C4-2B (cell line): ENCODE data around the gene LRRC4.
A peak's percentile ranks its signal among the peaks of the same experiment; 100 is the strongest.

ENCODE experiments used
- H3K27ac ChIP-seq: fragments of 450-650 bp; 2 replicates; pipeline ENCODE4 v1.5.1; 2017
- ZFX ChIP-seq: fragments of 450-650 bp; IDR thresholded peaks from 2 replicates; pipeline ENCODE4 v1.6.1; 2017
- TF ChIP-seq, protein P1 (sequence below): fragments of 450-650 bp; conservative IDR thresholded peaks from 2 replicates; pipeline ENCODE4 v1.5.1; 2017; ENCODE audit warnings: mild to moderate bottlenecking

The LRRC4 gene

DNA sequence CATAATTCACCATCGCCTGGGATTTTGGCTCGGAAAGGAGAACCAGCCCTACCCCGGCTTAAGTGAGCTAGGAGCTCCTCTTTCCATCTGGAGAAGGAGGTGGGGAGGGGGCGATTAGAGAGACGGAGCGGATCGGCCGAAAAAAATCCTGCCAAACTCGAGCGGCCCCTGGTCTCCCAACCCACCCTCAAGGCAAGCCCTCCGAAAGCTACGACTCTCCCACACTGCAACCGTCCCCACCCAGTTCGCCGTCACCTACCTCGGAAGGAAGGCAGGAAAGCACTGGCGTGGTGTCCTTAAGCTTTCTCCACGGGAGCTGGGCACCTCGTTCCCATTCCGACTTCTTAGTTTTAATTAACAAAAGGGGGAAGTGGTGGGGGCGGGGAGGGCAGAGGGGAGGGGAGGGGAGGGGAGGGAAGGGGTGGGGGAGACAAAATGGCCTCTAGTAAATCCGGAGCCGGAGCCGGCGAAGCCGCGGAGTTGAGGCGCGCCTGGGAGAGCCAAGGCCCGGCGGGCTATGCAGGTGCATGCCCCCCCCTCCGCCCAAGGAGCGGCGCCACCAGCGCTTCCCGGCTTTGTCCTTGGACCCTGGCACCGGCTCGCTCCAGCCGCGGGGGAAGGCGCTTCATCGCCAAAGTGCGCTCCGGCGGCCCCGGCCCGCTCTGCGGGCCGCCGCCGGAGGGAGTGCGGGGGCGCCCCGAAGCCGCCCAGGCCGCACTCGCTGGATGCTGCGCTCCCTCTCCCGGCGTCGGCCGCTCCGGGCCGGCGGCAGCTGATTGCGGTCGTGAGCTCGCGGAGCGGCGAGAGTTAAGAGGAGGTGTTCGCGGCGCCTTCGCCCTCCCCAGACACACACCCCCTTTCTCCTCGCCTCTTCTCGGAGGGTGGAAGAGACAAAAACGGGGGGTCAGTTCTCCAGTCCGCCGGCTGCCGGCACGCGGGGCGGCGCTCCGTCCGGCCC lies at the start of gene LRRC4:
Gene LRRC4, minus strand, starts transcription at position 784 of the 958 bp plus-strand sequence. CDS start 797 bp downstream, outside the sequence.
- no peak within 1 kb of the TSS for H3K27ac ChIP-seq

DNA sequence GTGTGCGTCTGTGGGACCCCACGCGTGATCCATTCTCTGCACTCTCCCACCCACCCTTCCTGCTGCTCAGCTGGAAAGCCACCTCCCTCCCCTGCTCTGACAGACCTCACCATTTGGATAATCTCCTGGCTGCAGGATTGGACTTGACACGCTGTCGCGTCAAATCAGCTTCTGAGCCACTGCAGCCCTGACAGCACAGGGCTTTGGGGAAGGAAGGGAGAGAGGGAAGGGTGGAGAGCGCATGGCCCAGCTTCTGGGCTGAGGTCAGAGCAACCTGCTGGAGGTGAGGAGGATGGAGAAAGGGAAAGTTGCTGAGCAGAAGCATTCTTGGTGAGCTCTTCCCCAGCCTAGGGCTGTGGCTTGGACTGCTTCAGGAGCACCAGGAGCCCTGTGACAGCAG lies 48.9 kb upstream of the LRRC4 start:
- TF ChIP-seq ZFX: no peak
- TF ChIP-seq, protein P1, sequence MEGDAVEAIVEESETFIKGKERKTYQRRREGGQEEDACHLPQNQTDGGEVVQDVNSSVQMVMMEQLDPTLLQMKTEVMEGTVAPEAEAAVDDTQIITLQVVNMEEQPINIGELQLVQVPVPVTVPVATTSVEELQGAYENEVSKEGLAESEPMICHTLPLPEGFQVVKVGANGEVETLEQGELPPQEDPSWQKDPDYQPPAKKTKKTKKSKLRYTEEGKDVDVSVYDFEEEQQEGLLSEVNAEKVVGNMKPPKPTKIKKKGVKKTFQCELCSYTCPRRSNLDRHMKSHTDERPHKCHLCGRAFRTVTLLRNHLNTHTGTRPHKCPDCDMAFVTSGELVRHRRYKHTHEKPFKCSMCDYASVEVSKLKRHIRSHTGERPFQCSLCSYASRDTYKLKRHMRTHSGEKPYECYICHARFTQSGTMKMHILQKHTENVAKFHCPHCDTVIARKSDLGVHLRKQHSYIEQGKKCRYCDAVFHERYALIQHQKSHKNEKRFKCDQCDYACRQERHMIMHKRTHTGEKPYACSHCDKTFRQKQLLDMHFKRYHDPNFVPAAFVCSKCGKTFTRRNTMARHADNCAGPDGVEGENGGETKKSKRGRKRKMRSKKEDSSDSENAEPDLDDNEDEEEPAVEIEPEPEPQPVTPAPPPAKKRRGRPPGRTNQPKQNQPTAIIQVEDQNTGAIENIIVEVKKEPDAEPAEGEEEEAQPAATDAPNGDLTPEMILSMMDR: no peak
- H3K27ac ChIP-seq: no peak overlapping the region

More for the DNA sequence above, at the start of gene LRRC4:
- TF ChIP-seq, protein P1: no peak
- no peak for TF ChIP-seq ZFX

DNA sequence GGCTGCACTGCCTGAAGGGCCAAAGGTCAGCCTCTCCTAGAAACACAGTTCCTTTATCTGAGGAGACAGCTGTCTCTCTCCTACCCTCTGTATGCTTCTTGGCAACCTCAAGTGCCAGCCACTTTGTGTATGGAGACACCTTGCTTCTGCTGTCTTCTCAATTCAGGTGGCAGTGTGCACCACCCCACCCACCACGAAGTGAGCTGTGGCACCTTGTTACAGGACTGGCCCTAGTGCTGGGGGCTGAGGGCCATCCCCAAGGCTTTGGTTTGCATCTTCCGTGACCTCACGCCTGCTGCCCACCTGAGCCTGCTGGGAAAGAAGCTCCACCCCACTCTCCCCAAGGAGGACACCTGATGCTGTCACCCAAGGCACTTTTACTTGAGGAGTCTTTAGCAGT lies 47.1 kb upstream of the LRRC4 start:
- peak overlapping the region; percentile 54; the same call in 1 of the 2 replicates for H3K27ac ChIP-seq
- TF ChIP-seq, protein P1: no peak
- no peak for TF ChIP-seq ZFX

DNA sequence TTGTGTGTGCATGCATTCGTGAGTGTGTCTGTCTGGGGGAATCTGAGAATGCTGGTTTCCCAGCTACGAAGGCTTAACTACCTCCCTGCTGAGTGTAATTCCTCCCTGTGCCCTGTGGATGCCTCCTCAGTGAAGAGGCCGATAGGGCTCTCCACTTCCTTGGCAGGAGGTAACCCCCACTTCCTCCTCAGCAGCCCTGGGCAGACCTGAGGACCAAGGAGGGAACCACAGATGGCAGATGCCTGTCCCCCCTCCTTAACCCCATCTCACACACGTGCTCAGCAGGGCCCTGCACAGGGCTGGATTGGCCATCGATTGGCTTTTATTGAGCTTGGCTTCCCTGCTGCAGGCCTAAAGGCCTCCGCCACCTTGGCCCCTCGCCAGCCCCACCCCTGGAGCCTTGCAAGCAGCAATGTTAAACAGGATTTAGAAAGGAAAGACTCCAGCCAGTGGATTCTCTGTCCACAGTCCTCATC lies 45.6 kb upstream of the LRRC4 start:
- TF ChIP-seq, protein P1: no peak
- TF ChIP-seq ZFX: peak; percentile 27; the same call in 1 of the 2 replicates
- H3K27ac ChIP-seq: peak overlapping the region; percentile 54

GRCh38 chr7:128076196-128076795 lies 45.1 kb upstream of the LRRC4 start:
- H3K27ac ChIP-seq: peak overlapping the region; percentile 54
- TF ChIP-seq, protein P1: no peak
- TF ChIP-seq ZFX: no peak

GRCh38 chr7:128075242-128076095 lies 44.2 kb upstream of the LRRC4 start:
- TF ChIP-seq, protein P1: no peak
- TF ChIP-seq ZFX: no peak

More at GRCh38 chr7:128075242-128076095, 44.2 kb upstream of the LRRC4 start:
- H3K27ac ChIP-seq: peak overlapping the region; percentile 54; the same call in 1 of the 2 replicates
